RWPE1 (cell line): Measurements from ENCODE around the gene LTBP4.

Source experiments
- CTCF ChIA-PET: fragments of 350-600 bp; sonication (Branson Sonifier 250); formaldehyde crosslinking; extraction: SDS; loops from one replicate; lab custom pipeline; 2021; lab: Yijun Ruan, JAX
- POLR2A ChIA-PET: fragments of 400-600 bp; formaldehyde crosslinking; extraction: SDS; loops from one replicate; lab custom pipeline; 2020; ENCODE audit warnings: antibody characterized with exemption; ENCODE audit not compliant: low non-redundant PET; lab: Yijun Ruan, JAX
- DNase-seq: peaks from one replicate; pipeline ENCODE4 v3.0.0; 2012; ENCODE audit warnings: low spot score
- H3K27ac ChIP-seq: fragments of 450-650 bp; 2 replicates; pipeline ENCODE4 v1.5.1; 2017
- CTCF ChIP-seq: fragments of 450-650 bp; conservative IDR thresholded peaks from 2 replicates; pipeline ENCODE4 v1.5.1; 2017; ENCODE audit warnings: low read depth, mild to moderate bottlenecking

Gene LTBP4

GRCh38 chr19:40671404-40671803, 70.2 kb downstream of the LTBP4 start:
- no peak for DNase-seq
- CTCF ChIA-PET, result interaction anchor here (0.6 kb wide), 1 partner anchor 36 kb away, joined by 3 read pairs; no protein-coding TSS in a partner anchor
- POLR2A ChIA-PET, result interaction anchor here (0.7 kb wide), 1 partner anchor 106 kb away, joined by 6 read pairs; the partner anchor contains the start of gene RAB4B
- TF ChIP-seq CTCF, result no peak
- H3K27ac ChIP-seq, result peak overlapping the region; percentile 13

- POLR2A ChIA-PET, result interaction anchor here (0.7 kb wide), 1 partner anchor 106 kb away, joined by 6 read pairs; the partner anchor contains the start of gene RAB4B
- CTCF ChIA-PET, result interaction anchor here (0.6 kb wide), 1 partner anchor 37 kb away, joined by 3 read pairs; no protein-coding TSS in a partner anchor
- peak overlapping the region; percentile 13 for H3K27ac ChIP-seq
- no peak for TF ChIP-seq CTCF
- DNase-seq, result no peak
Measured at GRCh38 chr19:40672038-40672437, 70.9 kb downstream of the LTBP4 start.

- H3K27ac ChIP-seq, result no peak overlapping the region
- TF ChIP-seq CTCF, result no peak
- no peak for DNase-seq
- CTCF ChIA-PET, result no interaction called here
- POLR2A ChIA-PET, result no interaction called here
Measured at GRCh38 chr19:40672573-40673299, 71.6 kb downstream of the LTBP4 start.

GRCh38 chr19:40673397-40673796, 72.2 kb downstream of the LTBP4 start:
- ChIA-PET CTCF (no interaction called here), POLR2A (no interaction called here)
- TF ChIP-seq CTCF, result no peak
- no peak overlapping the region for H3K27ac ChIP-seq
- no peak for DNase-seq

GRCh38 chr19:40674291-40674690, 73.1 kb downstream of the LTBP4 start:
- DNase-seq, result no peak
- H3K27ac ChIP-seq, result peak overlapping the region; percentile 30; the same call in 1 of the 2 replicates
- ChIA-PET POLR2A (no interaction called here), CTCF (no interaction called here)
- TF ChIP-seq CTCF, result no peak

GRCh38 chr19:40677156-40677555, 76.0 kb downstream of the LTBP4 start:
- H3K27ac ChIP-seq, result no peak overlapping the region
- TF ChIP-seq CTCF, result no peak
- no peak for DNase-seq
- ChIA-PET CTCF (no interaction called here), POLR2A (no interaction called here)
